OCI-LY7 (cell line): ENCODE measurements around the gene TOX4.

Source experiments
- CTCF ChIP-seq: fragments of 200-600 bp; sonication (generic); conservative IDR thresholded peaks from 2 replicates; pipeline ENCODE4 v1.5.1; 2014; ENCODE audit warnings: mild to moderate bottlenecking, antibody characterized with exemption, low read length, moderate library complexity, mixed read lengths
- EZH2phosphoT487 ChIP-seq: fragments of 200-600 bp; sonication (generic); IDR thresholded peaks from 2 replicates; pipeline ENCODE4 v1.6.1; 2018; ENCODE audit warnings: low read depth, borderline replicate concordance, mild to moderate bottlenecking, mixed run types, antibody characterized with exemption, low read length, moderate library complexity, mixed read lengths

- no peak for TF ChIP-seq CTCF
- no peak for TF ChIP-seq EZH2phosphoT487
Measured at GRCh38 chr14:21505012-21505553, 28.1 kb downstream of the TOX4 start.
